ENCODE measurements around the gene CFHR4.
"Not testable (repeated sequence)": the region's sequence is repeated elsewhere in the genome, so short reads cannot be mapped to it uniquely, and the experiment has no call there.

The CFHR4 gene

DNA sequence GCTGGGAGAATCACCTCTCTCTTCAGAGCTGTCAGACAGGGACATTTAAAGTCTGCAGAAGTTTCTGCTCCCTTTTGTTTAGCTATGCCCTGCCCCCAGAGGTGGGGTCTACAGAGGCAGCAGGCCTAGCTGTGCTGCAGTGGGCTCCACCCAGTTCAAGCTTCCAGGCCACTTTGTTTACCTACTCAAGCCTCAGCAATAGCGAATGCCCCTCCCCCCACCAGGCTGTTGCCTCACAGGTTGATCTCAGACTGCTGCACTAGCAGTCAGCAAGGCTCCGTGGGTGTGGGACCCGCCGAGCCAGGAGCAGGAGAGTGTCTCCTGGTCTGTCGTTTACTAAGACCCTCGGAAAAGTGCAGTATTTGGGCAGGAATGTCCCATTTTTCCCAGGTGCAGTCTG, 53.6 kb downstream of the CFHR4 start:
- not testable (repeated sequence) for DNase-seq (ENCODE audit: low spot score)

DNA sequence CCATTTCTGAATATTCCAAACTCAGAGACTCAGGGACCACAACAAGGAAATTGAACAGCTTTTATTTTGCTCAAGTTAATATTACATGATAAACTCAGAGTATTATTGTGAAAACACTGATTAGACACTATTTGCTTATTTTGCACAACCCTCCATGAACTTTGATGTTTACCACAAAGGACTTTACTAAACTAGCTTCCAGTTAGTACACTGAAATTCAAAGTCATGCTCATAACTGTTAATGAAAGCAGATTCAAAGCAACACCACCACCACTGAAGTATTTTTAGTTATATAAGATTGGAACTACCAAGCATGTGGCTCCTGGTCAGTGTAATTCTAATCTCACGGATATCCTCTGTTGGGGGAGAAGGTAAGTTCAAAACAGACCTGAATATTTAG, 55.7 kb downstream of the CFHR4 start, which contains the start of gene CFHR2:
TSS of gene CFHR2 (plus strand) at position 171 of the 400 bp plus-strand sequence. CDS start at position 314, 143 bp downstream.
- DNase-seq (ENCODE audit: low spot score): not testable (repeated sequence)

DNA sequence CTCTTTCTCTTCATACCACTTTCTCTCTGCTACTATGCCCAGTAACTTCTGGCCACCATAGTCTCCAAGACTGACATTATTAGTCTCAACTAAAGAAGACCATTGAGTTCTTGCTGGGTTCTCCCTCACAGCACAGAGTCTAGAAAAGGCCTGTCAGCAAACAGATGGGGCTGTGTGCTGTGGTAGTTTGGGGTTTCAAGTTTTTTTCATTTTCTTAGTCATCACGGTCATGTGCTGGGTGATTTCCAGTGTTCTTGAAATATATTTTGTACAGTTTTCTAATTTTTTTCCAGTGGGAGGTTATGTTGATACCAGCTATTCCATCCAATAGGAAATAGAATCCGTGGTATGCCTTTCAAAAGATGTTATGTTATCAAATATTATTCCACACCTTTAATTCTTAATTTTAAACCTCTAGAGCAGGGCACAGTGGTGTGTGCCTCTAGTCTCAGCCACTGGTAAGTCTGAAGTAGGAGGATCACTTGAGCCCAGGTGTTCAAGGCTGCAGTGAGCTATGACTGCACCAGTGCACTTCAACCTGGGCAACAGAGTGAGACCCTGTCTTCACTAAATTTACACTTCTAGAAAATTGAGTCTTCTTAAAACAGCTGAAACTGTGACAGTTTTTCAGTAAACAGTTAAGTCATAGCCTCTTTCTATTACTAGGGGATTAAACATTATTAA, 64.0 kb downstream of the CFHR4 start:
- peak; percentile 1 for DNase-seq (ENCODE audit: low spot score)

DNA sequence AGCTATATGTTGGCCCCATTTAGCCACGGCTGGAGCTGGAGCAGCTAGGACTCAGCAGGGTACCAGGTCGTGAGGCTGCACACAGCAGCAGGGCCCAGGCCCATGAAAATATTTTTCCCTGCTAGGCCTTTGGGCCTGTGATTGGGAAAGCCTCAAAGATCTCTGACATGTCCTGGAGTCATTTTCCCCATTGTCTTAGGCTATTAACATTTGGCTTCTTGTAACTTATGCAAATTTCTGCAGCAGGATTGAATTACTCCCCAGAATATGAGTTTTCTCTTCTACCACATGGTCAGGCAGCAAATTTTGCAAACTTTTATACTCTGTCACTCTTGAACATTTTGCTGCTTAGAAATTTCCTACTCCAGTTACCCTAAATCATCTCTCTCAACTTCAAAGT, 66.9 kb downstream of the CFHR4 start:
- no peak for DNase-seq (ENCODE audit: low spot score)

DNA sequence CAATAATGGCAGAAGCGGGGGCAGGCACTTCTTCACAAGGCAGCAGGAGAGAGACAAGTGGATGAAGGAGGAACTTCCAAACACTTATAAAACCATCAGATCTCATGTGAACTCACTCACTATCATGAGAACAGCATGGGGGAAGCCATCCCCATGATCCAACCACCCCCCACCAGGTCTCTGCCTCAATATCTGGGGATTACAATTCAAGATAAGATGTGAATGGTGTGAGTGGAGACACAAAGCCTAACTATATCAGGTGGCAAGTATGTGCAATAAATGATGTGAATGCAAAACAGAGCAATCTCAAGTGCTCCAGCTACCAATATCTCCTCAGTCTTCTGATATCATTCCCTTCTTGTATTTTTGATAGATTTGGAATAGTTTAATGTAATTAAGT, 68.1 kb downstream of the CFHR4 start:
- DNase-seq (ENCODE audit: low spot score): no peak

DNA sequence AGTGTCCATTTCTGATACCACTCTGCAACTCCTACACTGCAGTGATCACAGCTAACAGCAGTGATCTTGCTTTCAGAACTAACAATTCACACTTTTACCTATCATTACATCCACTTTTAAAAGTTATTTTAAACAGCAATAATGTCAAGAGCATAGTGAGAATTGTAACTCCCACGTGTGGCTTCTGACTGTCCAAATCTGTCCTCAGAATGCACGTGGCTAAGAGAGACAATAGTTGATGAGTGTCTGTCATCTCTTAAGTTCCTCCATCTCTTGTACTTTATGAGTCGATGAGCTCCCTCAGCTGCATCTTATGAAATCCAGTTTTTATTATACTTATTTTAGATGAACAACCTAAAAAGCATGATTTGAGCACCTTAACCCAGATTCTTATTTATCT, 73.0 kb downstream of the CFHR4 start:
- no peak for DNase-seq (ENCODE audit: low spot score)

Measured in AG08395 (cell line).